ENCODE results near the gene GALNT13.

Gene GALNT13

DNA sequence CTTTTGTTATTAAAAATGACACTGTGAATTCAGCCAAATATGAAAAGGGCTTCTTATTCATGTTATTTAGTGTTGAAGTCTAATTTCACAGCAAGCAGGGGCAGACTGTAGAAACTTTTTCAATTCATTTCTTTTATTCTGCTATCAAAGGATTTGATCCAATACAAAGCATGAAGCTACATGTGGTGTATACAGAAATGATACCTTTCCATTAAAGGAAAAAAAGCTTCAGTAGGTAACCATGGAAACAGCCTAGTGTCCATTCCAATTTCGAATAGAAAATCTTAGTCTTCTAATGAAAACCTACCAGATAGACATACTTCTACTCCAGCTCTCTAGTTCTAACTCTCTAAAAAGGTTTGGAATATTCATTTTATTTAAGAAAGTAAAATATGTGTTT, 550.5 kb downstream of the GALNT13 start:
- no peak overlapping the region for H3K27ac ChIP-seq
- TF ChIP-seq ZFX (IDR thresholded peaks at IDR 0.05; ENCODE audit: borderline replicate concordance) = no peak
- TF ChIP-seq, protein P1, sequence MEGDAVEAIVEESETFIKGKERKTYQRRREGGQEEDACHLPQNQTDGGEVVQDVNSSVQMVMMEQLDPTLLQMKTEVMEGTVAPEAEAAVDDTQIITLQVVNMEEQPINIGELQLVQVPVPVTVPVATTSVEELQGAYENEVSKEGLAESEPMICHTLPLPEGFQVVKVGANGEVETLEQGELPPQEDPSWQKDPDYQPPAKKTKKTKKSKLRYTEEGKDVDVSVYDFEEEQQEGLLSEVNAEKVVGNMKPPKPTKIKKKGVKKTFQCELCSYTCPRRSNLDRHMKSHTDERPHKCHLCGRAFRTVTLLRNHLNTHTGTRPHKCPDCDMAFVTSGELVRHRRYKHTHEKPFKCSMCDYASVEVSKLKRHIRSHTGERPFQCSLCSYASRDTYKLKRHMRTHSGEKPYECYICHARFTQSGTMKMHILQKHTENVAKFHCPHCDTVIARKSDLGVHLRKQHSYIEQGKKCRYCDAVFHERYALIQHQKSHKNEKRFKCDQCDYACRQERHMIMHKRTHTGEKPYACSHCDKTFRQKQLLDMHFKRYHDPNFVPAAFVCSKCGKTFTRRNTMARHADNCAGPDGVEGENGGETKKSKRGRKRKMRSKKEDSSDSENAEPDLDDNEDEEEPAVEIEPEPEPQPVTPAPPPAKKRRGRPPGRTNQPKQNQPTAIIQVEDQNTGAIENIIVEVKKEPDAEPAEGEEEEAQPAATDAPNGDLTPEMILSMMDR (IDR thresholded peaks at IDR 0.05) = no peak

DNA sequence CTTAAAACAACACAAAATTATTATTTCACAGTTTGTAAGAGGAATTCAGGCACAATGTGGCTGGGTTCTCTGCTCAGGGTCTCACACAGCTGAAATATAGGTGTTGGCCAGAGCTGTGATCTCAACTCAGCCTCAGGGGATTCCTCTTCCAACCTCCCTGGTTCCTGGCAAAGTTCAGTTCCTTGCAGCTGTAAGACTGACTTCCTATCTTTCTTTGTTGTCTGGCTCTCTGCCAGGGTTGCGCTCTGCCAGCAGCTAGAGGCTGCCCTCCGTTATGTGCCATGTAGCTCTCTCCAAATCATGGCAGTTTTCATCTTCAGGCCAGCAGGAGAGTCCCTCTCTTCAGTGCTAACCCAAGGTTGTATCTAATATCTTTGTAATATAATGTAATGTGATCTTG, 554.3 kb downstream of the GALNT13 start:
- TF ChIP-seq, protein P1 (IDR thresholded peaks at IDR 0.05) = no peak
- TF ChIP-seq ZFX (IDR thresholded peaks at IDR 0.05; ENCODE audit: borderline replicate concordance) = no peak

DNA sequence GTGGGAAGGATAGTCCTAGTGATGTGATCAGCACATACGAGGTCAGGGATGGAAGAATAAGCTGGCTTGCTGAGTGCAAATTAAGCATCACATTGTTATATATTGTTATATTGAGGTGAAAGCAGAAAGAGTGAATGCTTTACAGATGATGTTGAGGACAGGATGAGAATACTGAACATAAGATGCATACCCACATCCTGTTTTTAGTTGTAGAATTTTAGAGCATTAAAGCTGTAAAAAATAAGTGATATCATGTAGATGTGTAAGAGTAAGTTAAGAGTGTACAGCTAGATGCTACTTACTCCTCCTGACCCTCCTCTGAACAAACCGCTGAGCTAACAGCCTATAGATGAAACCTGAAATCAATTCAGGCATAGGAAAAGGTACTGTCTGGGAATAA, 555.7 kb downstream of the GALNT13 start:
- H3K27ac ChIP-seq = no peak overlapping the region
- TF ChIP-seq, protein P1 (IDR thresholded peaks at IDR 0.05) = no peak
- TF ChIP-seq ZFX (IDR thresholded peaks at IDR 0.05; ENCODE audit: borderline replicate concordance) = no peak

More for the DNA sequence above, 554.3 kb downstream of the GALNT13 start:
- no peak overlapping the region for H3K27ac ChIP-seq

DNA sequence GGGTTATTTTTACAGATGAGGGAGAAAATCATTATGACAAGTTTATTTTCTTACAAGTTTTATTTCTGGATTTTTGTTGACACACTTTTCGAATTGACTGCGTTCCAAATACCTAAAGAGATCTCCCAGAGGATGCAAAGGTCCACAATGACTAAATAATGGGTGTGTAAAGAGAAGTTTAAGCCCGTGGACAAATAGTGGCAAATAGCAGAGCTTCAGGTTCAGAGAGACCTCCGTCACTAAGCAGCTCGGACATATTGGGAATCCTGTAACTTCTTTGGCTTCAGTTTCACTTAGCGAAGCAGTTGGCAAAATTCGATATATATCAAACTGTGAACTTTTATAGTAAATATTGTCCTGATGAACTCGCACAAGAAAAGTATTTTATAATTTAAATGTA, 556.3 kb downstream of the GALNT13 start:
- TF ChIP-seq, protein P1 (IDR thresholded peaks at IDR 0.05) = no peak
- TF ChIP-seq ZFX (IDR thresholded peaks at IDR 0.05; ENCODE audit: borderline replicate concordance) = no peak
- H3K27ac ChIP-seq = no peak overlapping the region

DNA sequence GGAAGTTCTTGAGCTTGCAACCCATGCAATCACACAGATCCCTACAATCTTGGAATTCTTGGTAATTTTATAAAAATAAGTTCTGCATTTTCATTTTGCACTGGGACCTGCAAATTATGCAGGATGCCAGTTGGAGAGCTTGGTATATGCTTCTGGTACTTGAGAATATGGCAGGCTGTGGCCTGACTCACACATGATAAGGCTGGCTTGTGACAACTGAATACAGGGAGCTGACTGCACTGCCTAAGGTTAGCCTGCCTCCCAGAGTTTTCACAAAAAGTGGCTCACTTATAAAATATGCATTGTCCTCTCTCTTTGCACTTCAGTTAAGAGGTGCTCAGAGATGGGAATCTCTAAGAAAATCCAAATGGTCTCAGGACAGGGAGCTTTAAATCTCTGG, 561.3 kb downstream of the GALNT13 start:
- no peak overlapping the region for H3K27ac ChIP-seq
- TF ChIP-seq ZFX (IDR thresholded peaks at IDR 0.05; ENCODE audit: borderline replicate concordance) = no peak
- TF ChIP-seq, protein P1 (IDR thresholded peaks at IDR 0.05) = no peak

DNA sequence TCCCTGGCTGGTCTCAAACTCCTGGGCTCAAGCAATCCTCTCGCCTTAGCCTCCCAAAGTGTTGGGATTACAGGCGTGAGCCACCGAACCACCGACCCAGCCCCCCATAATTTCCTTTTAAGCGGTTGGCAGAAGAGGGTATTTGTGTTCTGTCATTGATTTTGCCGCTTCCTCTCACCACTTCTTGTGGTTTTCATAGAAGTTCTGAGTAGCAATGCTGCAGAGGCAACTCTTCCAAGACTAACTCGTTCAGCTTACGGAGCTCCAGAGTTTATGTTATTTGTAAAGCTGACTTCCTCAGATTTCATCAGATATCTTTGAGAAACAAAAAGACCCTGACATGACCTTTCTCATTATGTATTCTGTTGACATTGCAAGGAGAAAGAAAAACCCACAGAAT, 565.4 kb downstream of the GALNT13 start:
- no peak overlapping the region for H3K27ac ChIP-seq
- TF ChIP-seq, protein P1 (IDR thresholded peaks at IDR 0.05) = no peak
- TF ChIP-seq ZFX (IDR thresholded peaks at IDR 0.05; ENCODE audit: borderline replicate concordance) = no peak

DNA sequence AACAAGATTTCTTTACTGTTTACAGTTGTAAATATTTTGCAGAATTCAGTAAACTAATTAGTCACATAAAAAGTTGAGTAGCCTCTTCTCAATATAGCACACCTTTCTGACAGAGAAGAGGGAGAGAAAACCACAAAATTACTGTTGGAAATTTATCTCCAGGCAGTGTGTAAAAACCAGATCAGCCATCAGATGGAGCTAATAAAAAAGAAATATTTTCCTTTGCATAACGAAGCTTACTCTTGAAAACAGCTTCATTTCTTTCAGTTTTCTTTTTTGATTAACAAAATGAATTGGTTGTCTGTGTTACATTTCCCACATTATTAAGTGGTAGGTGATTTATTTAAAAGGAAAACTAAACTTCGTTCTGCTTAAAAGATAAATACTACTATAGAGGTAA, 567.4 kb downstream of the GALNT13 start:
- TF ChIP-seq ZFX (IDR thresholded peaks at IDR 0.05; ENCODE audit: borderline replicate concordance) = no peak
- TF ChIP-seq, protein P1 (IDR thresholded peaks at IDR 0.05) = peak; percentile 19; the same call in 1 of the 2 replicates
- no peak overlapping the region for H3K27ac ChIP-seq
